Keratinocyte (primary cell): ENCODE data around the gene CACHD1. TPM values are rescaled to one million over a fixed set of nuclear protein-coding genes. Genes with fewer than 3 reads are reported as not detected.

Source experiments
- DNase-seq: peaks from one replicate; pipeline ENCODE4 v3.0.0-alpha.2; 2011; ENCODE audit warnings: low read depth, missing footprints, low spot score
- FAIRE-seq: peaks from 2 replicates; lab custom pipeline; 2011; peaks lifted over from hg19 to GRCh38; lab: Jason Lieb, UNC
- H2AFZ ChIP-seq: 2 replicates; pipeline ENCODE4 v1.6.0; 2012; ENCODE audit warnings: low read length, control low read depth, inconsistent platforms; ENCODE audit not compliant: control insufficient read depth
- H3K27ac ChIP-seq: 2 replicates; pipeline ENCODE4 v1.5.1; 2011; ENCODE audit warnings: low read length; ENCODE audit not compliant: control insufficient read depth, insufficient read depth
- H3K27me3 ChIP-seq: 3 replicates; pipeline ENCODE4 v1.6.0; 2011; ENCODE audit warnings: low read length; ENCODE audit not compliant: control insufficient read depth, insufficient read depth; ENCODE audit errors: extremely low read depth
- H3K36me3 ChIP-seq, 2 experiments: 2 replicates in 1 of 2; 3 replicates in 1 of 2; pipeline ENCODE4 v1.5.1; 2011; ENCODE audit warnings: low read length in 2 of 2, mild to moderate bottlenecking in 1 of 2; ENCODE audit not compliant: control insufficient read depth in 2 of 2, insufficient read depth in 2 of 2; ENCODE audit errors: extremely low read depth in 1 of 2
- H3K4me1 ChIP-seq: 3 replicates; pipeline ENCODE4 v1.5.1; 2011; ENCODE audit warnings: low read length; ENCODE audit not compliant: control insufficient read depth, insufficient read depth; ENCODE audit errors: extremely low read depth
- H3K4me2 ChIP-seq: 3 replicates; pipeline ENCODE4 v1.6.0; 2011; ENCODE audit warnings: low read depth, low read length; ENCODE audit not compliant: control insufficient read depth, insufficient read depth; ENCODE audit errors: extremely low read depth
- H3K4me3 ChIP-seq, 3 experiments: fragments of 200-600 bp in 1 of 3; sonication (generic) in 1 of 3; 2 replicates in 2 of 3; 3 replicates in 1 of 3; pipeline ENCODE4 v1.5.1; 2011 to 2016; ENCODE audit warnings: low read length in 3 of 3, mild to moderate bottlenecking in 3 of 3, control low read depth in 2 of 3, inconsistent platforms in 1 of 3, low read depth in 1 of 3, mixed read lengths in 1 of 3, mixed run types in 1 of 3, moderate library complexity in 1 of 3; ENCODE audit not compliant: control insufficient read depth in 2 of 3, insufficient read depth in 2 of 3; ENCODE audit errors: extremely low read depth in 1 of 3
- H3K79me2 ChIP-seq: 2 replicates; pipeline ENCODE4 v1.6.0; 2012; ENCODE audit warnings: low read length; ENCODE audit not compliant: control insufficient read depth, insufficient read depth
- H3K9ac ChIP-seq: 3 replicates; pipeline ENCODE4 v1.6.0; 2011; ENCODE audit warnings: low read length; ENCODE audit not compliant: control insufficient read depth, insufficient read depth; ENCODE audit errors: extremely low read depth
- H3K9me1 ChIP-seq: 3 replicates; pipeline ENCODE4 v1.6.0; 2011; ENCODE audit warnings: low read length; ENCODE audit not compliant: control insufficient read depth, insufficient read depth; ENCODE audit errors: extremely low read depth
- H3K9me3 ChIP-seq: 2 replicates; pipeline ENCODE4 v1.5.1; 2012; ENCODE audit warnings: low read depth, low read length; ENCODE audit not compliant: control insufficient read depth
- H4K20me1 ChIP-seq: 3 replicates; pipeline ENCODE4 v1.6.0; 2011; ENCODE audit warnings: low read length; ENCODE audit not compliant: control insufficient read depth, insufficient read depth; ENCODE audit errors: extremely low read depth
- CTCF ChIP-seq, 3 experiments: IDR thresholded peaks in 1 of 3; conservative IDR thresholded peaks in 1 of 3; optimal IDR thresholded peaks in 1 of 3; 2 replicates in 2 of 3; 3 replicates in 1 of 3; pipeline versions ENCODE3 to v1.5.1; 2011; ENCODE audit warnings: low read length in 3 of 3, mild to moderate bottlenecking in 3 of 3, moderate library complexity in 2 of 3, control low read depth in 1 of 3, inconsistent platforms in 1 of 3; ENCODE audit not compliant: insufficient read depth in 2 of 3; ENCODE audit errors: extremely low read depth in 1 of 3
- EZH2 ChIP-seq: IDR thresholded peaks from one replicate; pipeline ENCODE4 v1.6.1; 2012; ENCODE audit warnings: inconsistent platforms, mild to moderate bottlenecking, low read length, moderate library complexity
- dilution Hi-C: fragments of 300-500 bp; cut with MboI; formaldehyde crosslinking; loops from one replicate; pipeline ENCODE4 v1.7.0; 2020; ENCODE audit warnings: low sequenced_read_pairs; ENCODE audit not compliant: extremely low pct_ligation_motif_present
- polyA plus RNA-seq, 5 experiments: library from polyadenylated mRNA; depleted of rRNA in 3 of 5; stranded (reverse) in 3 of 5; stranded (forward) in 1 of 5; unstranded in 1 of 5; fragments of >200 nt; gene quantifications; 1 replicate in 1 of 5; 2 replicates in 3 of 5; 3 replicates in 1 of 5; pipeline versions ENCODE4 v1.2.1 to v1.2.3, GENCODE V29; 2011 to 2012; ENCODE audit warnings: missing spikeins in 2 of 5, low read depth in 1 of 5, low replicate concordance in 1 of 5

The CACHD1 gene
- polyA plus RNA-seq, 1 donor (not counting 4 experiments of a cell fraction or from before 2014, with no cell fraction given): 2.4 TPM

GRCh38 chr1:64495878-64496277 lies 25.9 kb downstream of the CACHD1 start:
- dilution Hi-C loops: no loop called here
- FAIRE-seq (no peak), DNase-seq (no peak)
- TF ChIP-seq EZH2 (no peak), CTCF (optimal IDR thresholded peaks at IDR 0.05 in 1 of 3, IDR thresholded peaks at IDR 0.05 in 1 of 3, conservative IDR thresholded peaks at IDR 0.05 in 1 of 3; ENCODE audit: extremely low read depth in 1 of 3, insufficient read depth in 2 of 3, low read length in 3 of 3) (no peak)
- H3K9ac ChIP-seq: no peak overlapping the region
- H3K9me1 ChIP-seq: no peaks in the 10 kb centered on the region
- H3K27me3 ChIP-seq: no peaks in the 10 kb centered on the region
- no peaks in the 10 kb centered on the region for H3K36me3 ChIP-seq
- H3K4me1 ChIP-seq: no peaks in the 10 kb centered on the region
- H2AFZ ChIP-seq: no peak overlapping the region
- H3K4me3 ChIP-seq: no peak overlapping the region
- H4K20me1 ChIP-seq: no peaks in the 10 kb centered on the region
- H3K4me2 ChIP-seq: no peak overlapping the region
- no peak overlapping the region for H3K27ac ChIP-seq
- no peaks in the 10 kb centered on the region for H3K79me2 ChIP-seq
- no peaks in the 10 kb centered on the region for H3K9me3 ChIP-seq

GRCh38 chr1:64496606-64497005 lies 26.7 kb downstream of the CACHD1 start:
- no peaks in the 10 kb centered on the region for H3K79me2 ChIP-seq
- H3K4me1 ChIP-seq: no peaks in the 10 kb centered on the region
- no peaks in the 10 kb centered on the region for H3K36me3 ChIP-seq
- H4K20me1 ChIP-seq: no peaks in the 10 kb centered on the region
- TF ChIP-seq EZH2 (no peak), CTCF (optimal IDR thresholded peaks at IDR 0.05 in 1 of 3, IDR thresholded peaks at IDR 0.05 in 1 of 3, conservative IDR thresholded peaks at IDR 0.05 in 1 of 3; ENCODE audit: extremely low read depth in 1 of 3, insufficient read depth in 2 of 3, low read length in 3 of 3) (no peak)
- no peaks in the 10 kb centered on the region for H3K27me3 ChIP-seq
- dilution Hi-C loops: no loop called here
- FAIRE-seq (no peak), DNase-seq (no peak)
- no peak overlapping the region for H3K4me2 ChIP-seq
- no peaks in the 10 kb centered on the region for H3K9me1 ChIP-seq
- no peak overlapping the region for H3K4me3 ChIP-seq
- no peak overlapping the region for H3K27ac ChIP-seq
- no peak overlapping the region for H2AFZ ChIP-seq
- no peaks in the 10 kb centered on the region for H3K9me3 ChIP-seq
- H3K9ac ChIP-seq: no peak overlapping the region
